PC-9 (cell line): ENCODE measurements around the gene MYB. TPM values are rescaled to one million over a fixed set of nuclear protein-coding genes. Genes with fewer than 3 reads are reported as not detected.

Source experiments
- BruUV-seq: library from RNA; stranded (reverse); fragments of 400-500 nt; replicated peaks from 2 replicates; lab custom pipeline; 2021; lab: Mats Ljungman, UMichigan
- CTCF ChIA-PET: fragments of 300-600 bp; sonication (Branson Sonifier 250); formaldehyde crosslinking; loops from one replicate; lab custom pipeline; 2022; ENCODE audit warnings: antibody characterized with exemption; lab: Charles Lee
- POLR2A ChIA-PET: fragments of 300-600 bp; sonication (Branson Sonifier 250); formaldehyde crosslinking; loops from one replicate; lab custom pipeline; 2022; ENCODE audit warnings: antibody characterized with exemption; ENCODE audit not compliant: unreplicated experiment; lab: Charles Lee
- DNase-seq, 2 experiments: peaks; one replicate each; pipeline versions ENCODE4 v3.0.0 to v3.0.0-alpha.2; 2015 to 2022; ENCODE audit warnings: mixed read lengths in 1 of 2
- H2AFZ ChIP-seq: fragments of 200-600 bp; sonication (generic); 2 replicates; pipeline ENCODE4 v1.8.1; 2017; ENCODE audit warnings: antibody characterized with exemption
- H3F3A ChIP-seq: fragments of 200-600 bp; sonication (generic); 2 replicates; pipeline ENCODE4 v1.8.1; 2017; ENCODE audit warnings: antibody characterized with exemption, mild to moderate bottlenecking, low read depth; ENCODE audit not compliant: insufficient read depth
- H3K27ac ChIP-seq: fragments of 200-600 bp; sonication (generic); 2 replicates; pipeline ENCODE4 v1.6.1; 2016; ENCODE audit warnings: mixed run types
- H3K27me3 ChIP-seq: fragments of 200-600 bp; sonication (generic); 2 replicates; pipeline ENCODE4 v1.6.1; 2016; ENCODE audit warnings: low read depth, mixed run types; ENCODE audit not compliant: insufficient read depth
- H3K36me3 ChIP-seq: fragments of 200-600 bp; sonication (generic); 2 replicates; pipeline ENCODE4 v1.6.1; 2016; ENCODE audit warnings: low read depth, mixed run types
- H3K4me1 ChIP-seq: fragments of 200-600 bp; sonication (generic); replicated peaks from 2 replicates; pipeline ENCODE4 v1.6.1; 2016; ENCODE audit warnings: mixed run types; ENCODE audit not compliant: insufficient read depth
- H3K4me2 ChIP-seq: fragments of 200-600 bp; sonication (generic); 2 replicates; pipeline ENCODE4 v1.6.1; 2017; ENCODE audit warnings: mixed run types
- H3K4me3 ChIP-seq: fragments of 200-600 bp; sonication (generic); 2 replicates; pipeline ENCODE4 v1.6.1; 2016; ENCODE audit warnings: mixed run types
- H3K79me2 ChIP-seq: fragments of 200-600 bp; sonication (generic); 2 replicates; pipeline ENCODE4 v1.6.1; 2017; ENCODE audit warnings: low read depth, mixed run types
- H3K9me2 ChIP-seq: fragments of 200-600 bp; sonication (generic); 2 replicates; pipeline ENCODE4 v1.8.1; 2017; ENCODE audit warnings: mild to moderate bottlenecking; ENCODE audit not compliant: insufficient read depth
- H3K9me3 ChIP-seq: fragments of 200-600 bp; sonication (generic); 2 replicates; pipeline ENCODE4 v1.8.1; 2016; ENCODE audit warnings: low read depth; ENCODE audit not compliant: insufficient read depth
- H4K20me1 ChIP-seq: fragments of 200-600 bp; sonication (generic); 2 replicates; pipeline ENCODE4 v1.8.1; 2017; ENCODE audit not compliant: insufficient read depth
- EZH2 ChIP-seq: fragments of 200-600 bp; sonication (generic); IDR thresholded peaks from 2 replicates; pipeline ENCODE4 v1.8.0; 2017; ENCODE audit warnings: antibody characterized with exemption, low read depth
- intact Hi-C: fragments of 100-400 bp; cut with micrococcal nuclease; formaldehyde crosslinking; loops from one replicate; pipeline ENCODE4 v1.10.0; 2022; ENCODE audit not compliant: unreplicated experiment
- total RNA-seq: library from RNA; stranded (reverse); gene quantifications from 2 replicates; pipeline ENCODE4 v1.2.3, GENCODE V29; 2021
- TF ChIP-seq, protein P1 (sequence below): fragments of 200-600 bp; sonication (generic); conservative IDR thresholded peaks from 2 replicates; pipeline ENCODE4 v1.6.1; 2017; ENCODE audit warnings: mixed run types, antibody characterized with exemption, mild to moderate bottlenecking, moderate library complexity

Gene MYB
- total RNA-seq, 1 experiment from 2014 or later, result 1.8 TPM

DNA sequence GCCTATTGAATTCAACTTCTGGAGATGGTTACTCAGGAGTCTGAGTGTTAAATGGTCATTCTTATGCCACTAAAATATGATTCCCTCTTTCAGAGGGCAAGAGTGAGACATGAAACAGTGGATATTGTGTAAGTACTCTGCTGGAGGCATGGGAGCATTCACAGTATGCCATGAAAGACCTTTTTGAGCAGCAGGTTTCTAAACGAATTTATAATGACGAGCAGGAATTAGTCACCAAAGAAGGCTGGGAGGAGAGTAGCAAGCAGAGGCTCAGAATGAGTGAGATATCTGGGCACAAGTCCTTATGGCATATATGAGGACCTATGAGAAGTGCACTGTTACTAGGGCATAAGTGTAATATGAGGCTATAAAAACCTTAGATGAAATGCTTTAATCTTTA is 10.9 kb upstream of the MYB start:
- H3K4me2 ChIP-seq, result no peak overlapping the region
- H3K27ac ChIP-seq, result no peak overlapping the region
- H3K4me1 ChIP-seq, result no peaks in the 10 kb centered on the region
- ChIA-PET CTCF (no interaction called here), POLR2A (no interaction called here)
- H3F3A ChIP-seq, result no peaks in the 10 kb centered on the region
- DNase-seq, result no peak
- no peaks in the 10 kb centered on the region for H3K27me3 ChIP-seq
- H3K9me2 ChIP-seq, result no peaks in the 10 kb centered on the region; the same call in 1 of the 2 replicates
- no peaks in the 10 kb centered on the region for H3K9me3 ChIP-seq
- H3K4me3 ChIP-seq, result no peak overlapping the region
- intact Hi-C loops, result no loop called here
- no TSS peak for BruUV-seq
- no peaks in the 10 kb centered on the region for H4K20me1 ChIP-seq
- H2AFZ ChIP-seq, result no peak overlapping the region
- TF ChIP-seq, protein P1, sequence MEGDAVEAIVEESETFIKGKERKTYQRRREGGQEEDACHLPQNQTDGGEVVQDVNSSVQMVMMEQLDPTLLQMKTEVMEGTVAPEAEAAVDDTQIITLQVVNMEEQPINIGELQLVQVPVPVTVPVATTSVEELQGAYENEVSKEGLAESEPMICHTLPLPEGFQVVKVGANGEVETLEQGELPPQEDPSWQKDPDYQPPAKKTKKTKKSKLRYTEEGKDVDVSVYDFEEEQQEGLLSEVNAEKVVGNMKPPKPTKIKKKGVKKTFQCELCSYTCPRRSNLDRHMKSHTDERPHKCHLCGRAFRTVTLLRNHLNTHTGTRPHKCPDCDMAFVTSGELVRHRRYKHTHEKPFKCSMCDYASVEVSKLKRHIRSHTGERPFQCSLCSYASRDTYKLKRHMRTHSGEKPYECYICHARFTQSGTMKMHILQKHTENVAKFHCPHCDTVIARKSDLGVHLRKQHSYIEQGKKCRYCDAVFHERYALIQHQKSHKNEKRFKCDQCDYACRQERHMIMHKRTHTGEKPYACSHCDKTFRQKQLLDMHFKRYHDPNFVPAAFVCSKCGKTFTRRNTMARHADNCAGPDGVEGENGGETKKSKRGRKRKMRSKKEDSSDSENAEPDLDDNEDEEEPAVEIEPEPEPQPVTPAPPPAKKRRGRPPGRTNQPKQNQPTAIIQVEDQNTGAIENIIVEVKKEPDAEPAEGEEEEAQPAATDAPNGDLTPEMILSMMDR, result no peak
- no peak for TF ChIP-seq EZH2
- no peaks in the 10 kb centered on the region for H3K36me3 ChIP-seq
- H3K79me2 ChIP-seq, result no peaks in the 10 kb centered on the region

DNA sequence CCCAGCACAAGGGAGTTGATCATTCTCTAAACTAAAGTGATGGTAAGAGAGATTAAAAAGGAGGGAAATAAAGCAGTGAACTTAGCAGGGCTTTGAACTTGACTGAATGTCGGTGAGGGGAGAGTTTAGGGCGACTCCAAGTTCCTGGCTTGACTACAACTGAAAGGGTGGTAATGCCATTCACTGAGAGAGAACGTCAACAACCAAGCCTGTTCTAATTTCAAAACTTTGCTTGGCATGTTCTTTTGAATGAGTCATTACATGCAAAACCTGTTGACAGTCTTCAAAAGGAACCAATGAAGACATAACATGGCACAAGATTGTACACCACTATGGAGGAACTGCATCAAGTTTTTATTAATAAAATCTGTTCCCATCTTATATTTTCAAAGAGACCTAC is 10.3 kb upstream of the MYB start:
- no peaks in the 10 kb centered on the region for H3F3A ChIP-seq
- ChIA-PET CTCF (no interaction called here), POLR2A (no interaction called here)
- no peaks in the 10 kb centered on the region for H3K4me1 ChIP-seq
- BruUV-seq, result no TSS peak
- H2AFZ ChIP-seq, result no peak overlapping the region
- no peak overlapping the region for H3K4me2 ChIP-seq
- TF ChIP-seq, protein P1, result no peak
- TF ChIP-seq EZH2, result no peak
- H3K27me3 ChIP-seq, result no peaks in the 10 kb centered on the region
- no peak overlapping the region for H3K4me3 ChIP-seq
- intact Hi-C loops, result no loop called here
- H4K20me1 ChIP-seq, result no peaks in the 10 kb centered on the region
- peak in 1 of 2 experiments; percentile 36 for DNase-seq
- no peaks in the 10 kb centered on the region for H3K9me3 ChIP-seq
- H3K9me2 ChIP-seq, result no peaks in the 10 kb centered on the region; the same call in 1 of the 2 replicates
- H3K79me2 ChIP-seq, result no peaks in the 10 kb centered on the region
- H3K36me3 ChIP-seq, result no peaks in the 10 kb centered on the region
- H3K27ac ChIP-seq, result no peak overlapping the region

DNA sequence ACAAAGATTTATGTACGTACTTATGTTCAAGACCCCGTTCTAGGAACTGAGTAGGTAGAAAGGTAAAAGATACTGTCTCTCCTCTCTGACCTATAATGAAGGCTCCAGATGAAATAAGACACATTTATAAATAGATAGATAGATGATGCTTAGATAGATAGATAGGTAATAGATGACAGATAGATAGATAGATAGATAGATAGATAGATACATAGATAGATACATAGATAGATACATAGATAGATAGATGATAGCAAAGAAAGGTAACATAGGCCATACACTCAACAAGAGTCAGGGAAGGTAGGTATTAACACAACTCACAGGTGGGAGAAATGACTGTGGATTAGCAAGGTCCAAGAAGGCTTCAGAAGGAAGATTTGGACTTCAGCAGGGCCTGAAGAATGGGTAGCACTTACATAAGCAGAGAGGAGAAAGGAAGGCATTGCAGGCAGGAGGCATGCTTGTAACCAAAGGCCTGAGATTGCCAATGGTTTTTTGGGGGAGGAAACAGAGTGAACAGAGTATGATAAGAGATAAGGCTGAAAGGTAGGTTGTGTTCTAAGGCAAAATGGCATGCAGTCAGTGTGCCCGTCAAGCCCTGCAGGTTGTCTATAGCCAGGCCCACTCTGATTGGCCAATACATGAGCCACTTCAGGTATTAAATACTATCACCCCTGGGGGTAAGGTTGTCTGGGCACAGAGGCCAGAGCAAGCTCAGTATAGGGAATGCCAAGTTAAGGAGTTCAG is 7.7 kb upstream of the MYB start:
- Histone ChIP-seq H4K20me1 (no peaks in the 10 kb centered on the region), H3K79me2 (no peaks in the 10 kb centered on the region), H3K4me1 (no peaks in the 10 kb centered on the region), H3F3A (no peaks in the 10 kb centered on the region), H3K4me3 (no peak overlapping the region), H3K4me2 (no peak overlapping the region), H3K27me3 (no peaks in the 10 kb centered on the region), H2AFZ (no peak overlapping the region), H3K9me2 (no peaks in the 10 kb centered on the region; the same call in 1 of the 2 replicates), H3K9me3 (no peaks in the 10 kb centered on the region), H3K27ac (no peak overlapping the region), H3K36me3 (no peaks in the 10 kb centered on the region)
- TF ChIP-seq, protein P1, result no peak
- TF ChIP-seq EZH2, result no peak
- no peak for DNase-seq
- ChIA-PET POLR2A (no interaction called here), CTCF (no interaction called here)
- intact Hi-C loops, result no loop called here
- no TSS peak for BruUV-seq
